Activated CD8-positive, alpha-beta memory T cell treated with anti-CD3 and anti-CD28 coated beads, Interleukin-2, amount 10 ng/mL, durations not matched to agents 7 days and 5 days (primary cell): Measurements from ENCODE around the gene ZNFX1. TPM values are rescaled to one million over a fixed set of nuclear protein-coding genes. Genes with fewer than 3 reads are reported as not detected.
A peak's percentile ranks its signal among the peaks of the same experiment; 100 is the strongest.

ENCODE experiments used
- ATAC-seq: fragments of 150-1000 bp; cut with Tn5 transposase; one replicate; pipeline ENCODE4 v1.10.0; 2021; ENCODE audit warnings: moderate library complexity
- CTCF ChIA-PET: fragments of 350-600 bp; sonication (Branson Sonifier 250); formaldehyde crosslinking; loops from one replicate; lab custom pipeline; 2021; ENCODE audit warnings: antibody characterized with exemption; lab: Charles Lee
- DNase-seq: peaks from one replicate; pipeline ENCODE4 v3.0.0-alpha.2; 2020
- H3K27ac Mint-ChIP-seq: one replicate; pipeline ENCODE4 v1.8.0; 2021; ENCODE audit warnings: mild to moderate bottlenecking, mixed read lengths
- H3K27me3 Mint-ChIP-seq: one replicate; pipeline ENCODE4 v1.8.0; 2021; ENCODE audit warnings: mixed read lengths
- H3K36me3 Mint-ChIP-seq: one replicate; pipeline ENCODE4 v1.8.0; 2021; ENCODE audit warnings: mild to moderate bottlenecking, mixed read lengths
- H3K4me1 Mint-ChIP-seq: one replicate; pipeline ENCODE4 v1.8.0; 2021; ENCODE audit warnings: mixed read lengths
- H3K4me3 Mint-ChIP-seq: one replicate; pipeline ENCODE4 v1.8.0; 2021; ENCODE audit warnings: mild to moderate bottlenecking, moderate library complexity, mixed read lengths
- H3K9me3 Mint-ChIP-seq: one replicate; pipeline ENCODE4 v1.8.0; 2022; ENCODE audit warnings: low read depth, mixed read lengths
- total RNA-seq, 2 experiments: library from RNA; stranded (reverse); gene quantifications; one replicate each; pipeline ENCODE4 v1.2.3, GENCODE V29; 2021

The ZNFX1 gene
- total RNA-seq, 2 experiments from 2014 or later: 69.2 to 88.6 TPM

DNA sequence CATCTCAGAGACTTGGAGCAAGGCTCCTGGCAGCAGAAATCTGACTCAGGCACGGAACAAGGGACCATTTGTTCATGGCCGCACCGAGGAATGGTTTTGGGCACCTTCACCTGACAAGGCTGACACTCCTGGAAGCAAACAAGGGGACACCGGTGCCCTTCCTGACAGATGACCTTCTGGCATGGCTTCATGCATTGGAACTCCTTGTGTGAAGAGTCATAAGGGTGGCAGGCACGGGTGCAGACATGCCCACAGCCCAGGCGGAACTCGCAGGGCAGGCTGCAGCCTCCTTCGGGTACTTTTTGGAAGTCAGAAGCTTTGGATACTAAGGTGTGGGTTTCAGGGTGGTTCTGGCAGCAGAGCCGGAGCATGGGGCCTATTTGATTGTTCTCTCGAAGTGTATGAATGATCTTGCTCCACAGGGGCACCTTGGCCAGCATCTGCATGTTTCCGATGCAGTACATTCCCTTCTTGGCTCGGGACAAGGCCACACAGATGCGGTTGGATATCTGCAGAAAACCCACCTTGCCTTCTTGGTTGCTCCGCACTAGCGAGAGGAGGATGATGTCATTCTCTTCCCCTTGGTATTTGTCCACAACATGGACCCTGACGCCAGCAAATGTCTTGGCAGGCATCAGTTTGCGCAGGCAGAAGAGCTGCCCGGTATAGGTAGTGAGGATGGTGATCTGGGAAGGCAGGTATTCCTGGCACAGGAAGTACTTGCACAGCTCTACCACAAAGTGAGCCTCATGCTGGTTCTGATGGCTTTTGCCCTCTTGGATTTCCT is 28.8 kb downstream of the ZNFX1 start:
- H3K4me3 Mint-ChIP-seq: no peak overlapping the region
- DNase-seq (no peak), ATAC-seq (no peak)
- no peaks in the 10 kb centered on the region for H3K27me3 Mint-ChIP-seq
- H3K9me3 Mint-ChIP-seq: no peaks in the 10 kb centered on the region
- peaks cover 54% of the 10 kb centered on the region for H3K36me3 Mint-ChIP-seq
- peak overlapping the region; percentile 26 for H3K27ac Mint-ChIP-seq
- peaks cover 2% of the 10 kb centered on the region for H3K4me1 Mint-ChIP-seq
- CTCF ChIA-PET: interaction anchor here (1.6 kb wide), 1 partner anchor 12 kb away, joined by 5 read pairs; no protein-coding TSS in a partner anchor

DNA sequence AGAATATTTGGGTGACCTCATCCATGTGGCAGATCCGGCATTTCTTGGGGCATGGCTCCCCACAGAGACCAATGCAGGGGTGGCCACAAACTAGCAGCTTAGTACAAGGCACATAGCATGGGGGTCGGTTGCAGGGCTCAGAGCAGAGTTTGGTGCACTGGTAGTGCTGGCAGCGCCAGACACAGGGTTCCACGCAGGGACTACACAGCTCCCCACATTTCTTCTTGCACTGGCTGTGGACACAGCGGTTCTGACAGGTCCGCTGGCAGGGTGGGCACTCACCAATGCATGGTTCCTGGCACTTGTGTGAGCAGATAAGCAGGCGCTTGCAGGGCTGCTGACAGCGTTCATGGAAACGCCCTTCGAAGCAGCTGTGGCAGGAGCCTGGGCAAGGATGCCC is 29.6 kb downstream of the ZNFX1 start:
- Mint-ChIP-seq H3K9me3 (no peaks in the 10 kb centered on the region), H3K4me1 (peaks cover 2% of the 10 kb centered on the region), H3K4me3 (no peak overlapping the region), H3K27ac (no peak overlapping the region), H3K27me3 (no peaks in the 10 kb centered on the region), H3K36me3 (peaks cover 49% of the 10 kb centered on the region)
- no peak for ATAC-seq
- CTCF ChIA-PET: no interaction called here
- DNase-seq: no peak

DNA sequence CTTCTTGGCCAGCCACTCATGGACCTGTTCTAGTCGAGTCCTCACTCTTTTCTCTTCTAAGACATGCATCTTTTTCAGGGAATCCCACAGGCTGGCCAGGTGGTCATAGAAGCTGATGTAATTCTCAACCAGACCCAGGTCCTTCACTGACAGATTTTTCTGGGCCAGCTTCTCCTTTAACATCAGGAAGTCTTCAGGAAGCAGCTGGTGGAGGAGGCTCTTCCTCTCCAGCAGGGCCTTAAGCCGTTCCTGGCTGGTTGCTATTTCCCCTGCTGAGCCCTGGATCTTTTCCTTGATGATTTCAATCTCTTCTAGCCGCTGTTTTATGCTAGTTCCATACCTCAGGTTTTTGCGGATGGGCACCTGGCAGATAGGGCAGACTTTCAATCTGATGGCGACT is 30.1 kb downstream of the ZNFX1 start:
- ATAC-seq (no peak), DNase-seq (no peak)
- Mint-ChIP-seq H3K27me3 (no peaks in the 10 kb centered on the region), H3K27ac (no peak overlapping the region), H3K36me3 (peaks cover 45% of the 10 kb centered on the region), H3K4me3 (no peak overlapping the region), H3K9me3 (no peaks in the 10 kb centered on the region), H3K4me1 (peaks cover 2% of the 10 kb centered on the region)
- CTCF ChIA-PET: interaction anchor here (1.2 to 2.6 kb wide), 3 partner anchors 29 to 115 kb away, joined by 4 to 13 read pairs (median 6); no protein-coding TSS in a partner anchor

DNA sequence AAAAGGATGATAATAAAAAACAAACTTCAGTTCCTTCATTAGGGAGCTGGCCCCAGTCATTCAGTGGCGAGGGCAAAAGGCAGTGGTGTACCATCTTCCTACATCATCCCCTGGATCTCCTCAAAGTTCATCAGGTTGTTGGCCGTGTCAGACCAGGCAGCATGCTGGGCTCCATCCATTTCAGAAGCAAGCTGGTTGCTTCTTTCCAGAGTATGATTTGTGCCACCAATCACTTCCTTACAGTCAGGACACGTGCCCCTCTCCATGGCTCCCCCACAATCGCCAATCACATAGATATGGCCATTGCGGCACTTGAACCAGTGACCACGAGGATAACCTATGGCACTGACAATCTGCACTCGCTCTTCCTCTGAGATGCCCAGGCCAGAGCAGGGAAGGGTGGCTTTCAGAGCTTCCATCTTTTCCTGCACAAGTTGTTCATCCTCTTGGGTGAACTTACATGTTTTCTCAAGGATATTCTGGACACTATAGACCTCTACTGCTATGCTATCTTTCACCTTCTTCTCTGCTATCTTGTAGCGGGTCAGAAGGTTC is 30.6 kb downstream of the ZNFX1 start:
- no peak overlapping the region for H3K4me3 Mint-ChIP-seq
- H3K27me3 Mint-ChIP-seq: no peaks in the 10 kb centered on the region
- ATAC-seq: no peak
- H3K27ac Mint-ChIP-seq: no peak overlapping the region
- CTCF ChIA-PET: interaction anchor here (0.8 to 2.6 kb wide), 9 partner anchors 8 to 114 kb away, joined by 3 to 13 read pairs (median 4); no protein-coding TSS in a partner anchor
- H3K4me1 Mint-ChIP-seq: peaks cover 2% of the 10 kb centered on the region
- H3K36me3 Mint-ChIP-seq: peaks cover 42% of the 10 kb centered on the region
- H3K9me3 Mint-ChIP-seq: no peaks in the 10 kb centered on the region
- DNase-seq: no peak

DNA sequence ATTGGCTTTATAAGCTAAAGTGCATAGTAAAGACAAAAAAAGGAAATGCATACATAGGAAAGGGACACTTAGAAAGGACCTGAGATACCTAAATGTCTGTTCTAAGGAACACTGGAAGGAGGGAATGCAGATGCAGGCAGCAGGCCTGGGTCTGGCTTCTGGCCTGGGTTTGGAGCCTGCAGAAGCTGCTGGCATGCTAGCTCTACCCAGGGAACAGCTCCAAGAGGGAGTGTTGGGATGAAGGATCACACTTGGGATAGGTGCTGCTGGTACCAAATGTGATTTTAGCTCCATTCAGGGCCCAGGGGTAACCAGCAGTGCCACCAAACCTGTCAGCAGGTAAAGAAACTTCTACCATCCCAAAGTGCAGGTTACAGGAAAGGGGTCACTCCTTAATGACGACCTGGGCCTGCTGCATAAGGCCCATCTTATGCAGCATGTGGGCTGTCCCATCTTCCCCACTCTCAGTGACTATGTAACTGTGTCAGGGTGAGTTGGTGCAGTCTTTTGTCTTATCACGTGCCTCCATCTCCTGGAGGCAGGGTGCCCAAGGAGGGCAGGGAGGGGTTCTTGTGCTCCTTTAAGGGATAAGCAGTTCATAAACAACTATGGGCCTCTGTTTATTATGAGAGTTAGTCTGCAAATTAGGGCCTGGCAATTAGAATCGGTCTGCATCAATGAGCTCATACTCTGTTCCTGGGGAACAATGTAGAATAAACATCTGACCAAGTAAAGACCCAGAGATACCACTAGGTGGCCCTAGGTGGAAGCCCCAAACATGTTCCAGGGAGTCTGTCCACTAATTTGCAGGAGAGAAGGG is 31.7 kb downstream of the ZNFX1 start:
- Mint-ChIP-seq H3K9me3 (no peaks in the 10 kb centered on the region), H3K27me3 (no peaks in the 10 kb centered on the region), H3K27ac (peak overlapping the region; percentile 40), H3K4me3 (no peak overlapping the region), H3K36me3 (peaks cover 40% of the 10 kb centered on the region), H3K4me1 (peaks cover 2% of the 10 kb centered on the region)
- ATAC-seq (peak; percentile 63), DNase-seq (no peak)
- CTCF ChIA-PET: interaction anchor here (0.6 to 2.6 kb wide), 16 partner anchors 8 to 113 kb away, joined by 3 to 13 read pairs (median 4); no protein-coding TSS in a partner anchor

DNA sequence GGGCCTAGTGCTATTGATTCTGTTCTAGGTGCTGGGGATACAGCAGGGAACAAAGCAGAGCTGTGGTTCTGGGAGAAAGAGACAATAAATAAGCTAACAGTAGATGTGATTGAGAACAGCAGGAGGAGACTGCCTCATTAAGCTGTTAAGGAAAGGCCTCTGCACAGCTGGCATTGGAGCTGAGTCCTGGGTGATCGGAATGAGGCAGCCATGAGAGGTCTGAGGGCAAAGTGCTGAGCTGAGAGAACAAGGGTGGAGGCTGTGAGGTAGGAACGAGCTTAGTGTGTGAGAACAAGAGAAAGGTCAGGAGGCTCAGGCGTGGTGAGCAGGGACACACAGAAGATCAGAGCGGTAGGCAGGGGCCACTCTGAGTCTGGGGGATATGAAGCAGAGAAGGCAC is 40.3 kb downstream of the ZNFX1 start:
- H3K4me3 Mint-ChIP-seq: no peak overlapping the region
- no peak for ATAC-seq
- H3K4me1 Mint-ChIP-seq: no peaks in the 10 kb centered on the region

DNA sequence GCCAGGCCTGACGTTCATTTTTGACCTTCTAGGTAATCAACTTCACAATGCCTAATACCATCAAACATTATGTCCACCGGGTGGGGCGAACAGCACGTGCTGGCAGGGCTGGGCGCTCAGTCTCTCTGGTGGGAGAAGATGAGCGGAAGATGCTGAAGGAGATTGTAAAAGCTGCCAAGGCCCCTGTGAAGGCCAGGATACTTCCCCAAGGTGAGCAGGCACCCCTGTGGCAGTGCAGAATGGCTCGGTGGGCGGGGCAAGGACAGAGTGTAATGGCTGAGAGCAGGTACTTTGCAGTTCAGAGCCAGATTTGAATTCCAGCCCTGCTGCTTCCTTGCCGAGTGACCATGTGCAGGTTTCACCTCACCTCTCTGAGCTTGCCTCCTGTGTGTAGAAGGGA is 41.6 kb downstream of the ZNFX1 start:
- CTCF ChIA-PET: interaction anchor here (1.8 kb wide), 1 partner anchor 14 kb away, joined by 5 read pairs; no protein-coding TSS in a partner anchor
- Mint-ChIP-seq H3K4me3 (no peak overlapping the region), H3K4me1 (no peaks in the 10 kb centered on the region), H3K9me3 (no peaks in the 10 kb centered on the region), H3K27me3 (no peaks in the 10 kb centered on the region), H3K27ac (no peak overlapping the region), H3K36me3 (peaks cover 39% of the 10 kb centered on the region)
- DNase-seq (no peak), ATAC-seq (no peak)

More for the DNA sequence above, 40.3 kb downstream of the ZNFX1 start:
- no peak for DNase-seq
- no peaks in the 10 kb centered on the region for H3K27me3 Mint-ChIP-seq
- CTCF ChIA-PET: interaction anchor here (1.0 to 1.8 kb wide), 3 partner anchors 9 to 21 kb away, joined by 5 to 10 read pairs (median 6); no protein-coding TSS in a partner anchor
- no peaks in the 10 kb centered on the region for H3K9me3 Mint-ChIP-seq
- peaks cover 41% of the 10 kb centered on the region for H3K36me3 Mint-ChIP-seq
- no peak overlapping the region for H3K27ac Mint-ChIP-seq

DNA sequence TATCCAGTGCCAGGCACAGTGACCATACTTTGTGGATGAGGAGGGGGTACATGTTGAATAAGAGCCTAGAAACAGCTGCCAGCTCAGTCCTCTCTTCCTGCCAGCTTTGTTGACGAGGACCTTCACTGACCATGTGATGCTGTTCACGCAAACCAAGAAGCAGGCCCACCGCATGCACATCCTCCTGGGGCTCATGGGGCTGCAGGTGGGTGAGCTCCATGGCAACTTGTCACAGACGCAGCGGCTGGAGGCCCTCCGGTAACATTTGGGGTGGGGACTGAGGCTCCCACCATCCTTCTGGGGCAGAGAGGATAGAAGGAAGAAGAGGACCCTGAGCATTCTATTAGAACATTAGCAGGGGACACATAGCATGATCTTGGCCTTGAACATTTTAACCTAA is 43.0 kb downstream of the ZNFX1 start:
- ATAC-seq: no peak
- H3K4me1 Mint-ChIP-seq: peaks cover 6% of the 10 kb centered on the region
- H3K27ac Mint-ChIP-seq: no peak overlapping the region
- CTCF ChIA-PET: no interaction called here
- H3K4me3 Mint-ChIP-seq: no peak overlapping the region
- peaks cover 43% of the 10 kb centered on the region for H3K36me3 Mint-ChIP-seq
- H3K9me3 Mint-ChIP-seq: no peaks in the 10 kb centered on the region
- no peak for DNase-seq
- H3K27me3 Mint-ChIP-seq: no peaks in the 10 kb centered on the region

DNA sequence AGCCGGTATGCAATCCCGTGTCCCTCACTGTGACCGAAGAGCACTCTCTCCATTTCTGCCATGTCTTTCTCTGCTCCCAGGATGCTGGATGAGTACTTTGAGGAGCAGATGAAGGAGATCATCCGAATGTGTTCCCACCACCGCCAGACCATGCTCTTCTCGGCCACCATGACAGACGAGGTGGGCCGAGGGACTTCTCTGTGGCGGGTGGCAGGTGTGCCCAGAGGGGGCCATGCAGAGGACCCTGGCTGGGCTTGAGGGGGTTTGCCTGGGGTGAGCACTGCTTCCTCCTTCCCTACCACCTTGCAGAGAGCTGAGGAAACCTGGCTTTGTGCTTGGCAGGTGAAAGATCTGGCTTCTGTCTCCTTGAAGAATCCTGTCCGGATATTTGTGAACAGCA is 44.6 kb downstream of the ZNFX1 start:
- Mint-ChIP-seq H3K27ac (no peak overlapping the region), H3K9me3 (no peaks in the 10 kb centered on the region), H3K27me3 (no peaks in the 10 kb centered on the region), H3K36me3 (peaks cover 36% of the 10 kb centered on the region), H3K4me1 (peaks cover 6% of the 10 kb centered on the region), H3K4me3 (no peak overlapping the region)
- DNase-seq (no peak), ATAC-seq (no peak)
- CTCF ChIA-PET: interaction anchor here (1.8 kb wide), 1 partner anchor 16 kb away, joined by 6 read pairs; no protein-coding TSS in a partner anchor

DNA sequence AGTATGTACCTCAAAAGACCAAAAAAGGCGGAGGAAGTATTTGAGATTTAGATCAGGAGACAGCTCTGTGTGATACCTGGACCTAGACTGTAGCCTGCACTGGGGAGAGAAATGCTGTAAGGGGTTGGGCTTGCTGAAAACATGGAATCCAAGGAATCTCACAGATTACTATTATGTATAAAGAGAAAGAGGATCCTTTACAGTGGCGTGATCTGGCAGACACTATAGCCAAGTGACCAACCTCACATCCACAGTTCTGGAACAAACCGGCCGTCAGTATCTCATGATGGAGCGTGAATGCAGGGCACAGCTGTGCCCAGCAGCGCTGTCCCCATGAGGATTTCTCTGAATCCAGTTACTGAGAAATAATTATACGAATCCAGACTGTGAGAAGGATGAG is 46.4 kb downstream of the ZNFX1 start:
- Mint-ChIP-seq H3K27ac (peak overlapping the region; percentile 8), H3K9me3 (no peaks in the 10 kb centered on the region)
- CTCF ChIA-PET: no interaction called here

DNA sequence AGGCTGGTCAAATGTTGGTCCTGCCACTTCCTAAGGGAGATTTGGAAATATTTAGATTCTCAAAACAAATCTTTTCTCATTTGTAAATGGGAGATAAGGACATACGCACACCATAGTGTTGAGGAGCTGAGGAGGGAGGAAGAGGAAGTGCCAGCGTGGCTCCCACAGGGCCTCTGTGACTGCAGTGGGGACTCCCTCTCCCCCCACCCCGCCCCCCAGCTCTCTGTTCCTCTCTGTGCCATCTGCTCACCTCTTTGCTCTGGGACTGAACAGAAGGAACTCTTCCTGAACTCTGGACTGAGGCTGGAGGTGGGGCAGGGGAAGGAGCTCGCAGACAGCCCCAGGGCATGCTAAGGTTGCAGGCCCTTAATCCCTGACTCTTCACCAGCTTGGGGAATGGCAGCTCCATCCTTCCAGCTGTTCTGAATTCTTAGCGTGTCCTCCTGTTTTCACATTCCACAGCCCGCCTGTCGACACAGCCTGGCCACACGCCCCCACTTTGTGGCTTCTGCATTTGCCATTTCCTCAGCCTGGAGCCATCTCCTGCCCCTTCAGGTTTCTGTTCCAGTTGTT is 47.2 kb downstream of the ZNFX1 start:
- ATAC-seq (no peak), DNase-seq (no peak)
- Mint-ChIP-seq H3K27me3 (no peaks in the 10 kb centered on the region), H3K4me1 (peaks cover 6% of the 10 kb centered on the region), H3K4me3 (no peak overlapping the region), H3K36me3 (peaks cover 39% of the 10 kb centered on the region), H3K27ac (no peak overlapping the region), H3K9me3 (no peaks in the 10 kb centered on the region)
- CTCF ChIA-PET: no interaction called here

More for the DNA sequence above, 46.4 kb downstream of the ZNFX1 start:
- Mint-ChIP-seq H3K4me3 (no peak overlapping the region), H3K27me3 (no peaks in the 10 kb centered on the region), H3K4me1 (peaks cover 6% of the 10 kb centered on the region), H3K36me3 (peaks cover 34% of the 10 kb centered on the region)
- DNase-seq (no peak), ATAC-seq (no peak)

DNA sequence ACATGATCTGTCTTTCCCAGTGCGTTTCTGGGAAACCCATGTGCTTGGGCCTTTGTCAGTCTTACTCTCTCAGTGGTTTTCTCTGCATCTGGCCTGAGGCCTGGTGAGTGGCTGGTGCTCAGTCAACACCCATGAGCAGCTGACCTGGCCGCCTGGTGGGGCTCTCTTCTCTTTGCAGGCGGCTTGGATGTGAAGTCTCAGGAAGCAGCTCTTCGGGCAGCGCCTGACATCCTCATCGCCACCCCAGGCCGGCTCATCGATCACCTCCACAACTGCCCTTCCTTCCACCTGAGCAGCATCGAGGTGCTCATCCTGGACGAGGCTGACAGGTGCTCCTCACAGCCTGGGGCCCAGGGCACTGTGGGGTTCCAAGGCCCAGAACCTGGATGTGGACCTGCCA is 47.8 kb downstream of the ZNFX1 start:
- DNase-seq: no peak
- no peak for ATAC-seq
- H3K36me3 Mint-ChIP-seq: peaks cover 44% of the 10 kb centered on the region
- no peaks in the 10 kb centered on the region for H3K27me3 Mint-ChIP-seq
- peaks cover 6% of the 10 kb centered on the region for H3K4me1 Mint-ChIP-seq
- H3K4me3 Mint-ChIP-seq: no peak overlapping the region
- H3K27ac Mint-ChIP-seq: no peak overlapping the region
- CTCF ChIA-PET: no interaction called here
- no peaks in the 10 kb centered on the region for H3K9me3 Mint-ChIP-seq

DNA sequence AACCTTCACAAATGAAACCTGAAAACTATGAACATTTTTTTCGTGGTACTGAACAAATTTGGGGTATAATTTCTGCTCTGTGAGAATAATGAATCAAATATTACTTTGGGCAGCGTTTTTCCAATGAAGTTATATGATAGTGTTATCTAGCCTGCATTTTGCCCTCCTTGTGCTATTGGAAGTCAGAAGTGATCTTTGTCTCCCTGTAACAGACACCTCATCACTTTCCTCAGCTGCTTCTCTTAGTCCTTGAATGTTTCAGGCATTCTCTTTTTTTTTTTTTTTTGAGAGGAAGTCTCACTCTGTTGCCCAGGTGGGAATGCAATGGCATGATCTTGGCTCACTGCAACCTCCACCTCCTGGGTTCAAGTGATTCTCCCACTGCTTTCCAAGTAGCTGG is 48.5 kb downstream of the ZNFX1 start:
- CTCF ChIA-PET: interaction anchor here (0.6 to 1.1 kb wide), 2 partner anchors 10 to 97 kb away, joined by 3 to 4 read pairs; partner anchors contain the start of gene DDX27
- H3K4me3 Mint-ChIP-seq: no peak overlapping the region
- no peaks in the 10 kb centered on the region for H3K9me3 Mint-ChIP-seq
- H3K36me3 Mint-ChIP-seq: peaks cover 46% of the 10 kb centered on the region
- no peaks in the 10 kb centered on the region for H3K27me3 Mint-ChIP-seq
- peak overlapping the region; percentile 25 for H3K27ac Mint-ChIP-seq
- peaks cover 6% of the 10 kb centered on the region for H3K4me1 Mint-ChIP-seq
- ATAC-seq (no peak), DNase-seq (no peak)
